Activated T-cell treated with anti-CD3 and anti-CD28 coated beads for 4 hours (primary cell): Measurements from ENCODE around the gene CAPN5.

ENCODE experiments used
- DNase-seq: peaks from one replicate; pipeline ENCODE4 v3.0.0-alpha.2; 2020

The CAPN5 gene

GRCh38 chr11:77102246-77103210 lies 35.8 kb downstream of the CAPN5 start, which contains the start of gene OMP:
Gene OMP, plus strand, starts transcription at chr11:77102840. Its CDS starts 0 bp downstream, at chr11:77102840.
- DNase-seq, result no peak

- no peak for DNase-seq
These were observed 36.5 kb downstream of the CAPN5 start for GRCh38 chr11:77103319-77103718.

GRCh38 chr11:77104727-77105126 lies 38.0 kb downstream of the CAPN5 start:
- no peak for DNase-seq

GRCh38 chr11:77106321-77106720 lies 39.5 kb downstream of the CAPN5 start:
- no peak for DNase-seq

GRCh38 chr11:77106759-77107158 lies 40.0 kb downstream of the CAPN5 start:
- no peak for DNase-seq

- no peak for DNase-seq
These were observed 41.2 kb downstream of the CAPN5 start for GRCh38 chr11:77107950-77108349.

- DNase-seq, result no peak
These were observed 41.7 kb downstream of the CAPN5 start for GRCh38 chr11:77108436-77108835.

GRCh38 chr11:77109236-77110019 lies 42.7 kb downstream of the CAPN5 start:
- DNase-seq, result no peak

GRCh38 chr11:77110836-77111235 lies 44.1 kb downstream of the CAPN5 start:
- DNase-seq, result no peak

GRCh38 chr11:77111277-77111676 lies 44.5 kb downstream of the CAPN5 start:
- no peak for DNase-seq

GRCh38 chr11:77111946-77112345 lies 45.2 kb downstream of the CAPN5 start:
- DNase-seq, result no peak

- DNase-seq, result no peak
These were observed 46.0 kb downstream of the CAPN5 start for GRCh38 chr11:77112641-77113381.

GRCh38 chr11:77113382-77114088 lies 46.8 kb downstream of the CAPN5 start:
- no peak for DNase-seq

- no peak for DNase-seq
These were observed 47.3 kb downstream of the CAPN5 start for GRCh38 chr11:77114089-77114463.

- DNase-seq, result no peak
These were observed 48.4 kb downstream of the CAPN5 start for GRCh38 chr11:77115181-77115611.

- DNase-seq, result no peak
These were observed 49.2 kb downstream of the CAPN5 start for GRCh38 chr11:77115956-77116355.

GRCh38 chr11:77117492-77117891 lies 50.7 kb downstream of the CAPN5 start:
- no peak for DNase-seq

GRCh38 chr11:77118086-77118485 lies 51.3 kb downstream of the CAPN5 start:
- no peak for DNase-seq

- DNase-seq, result no peak
These were observed 52.2 kb downstream of the CAPN5 start for GRCh38 chr11:77118971-77119370.

GRCh38 chr11:77119531-77119936 lies 52.8 kb downstream of the CAPN5 start:
- no peak for DNase-seq

GRCh38 chr11:77120571-77120970 lies 53.8 kb downstream of the CAPN5 start:
- no peak for DNase-seq

- DNase-seq, result no peak
These were observed 54.4 kb downstream of the CAPN5 start for GRCh38 chr11:77121096-77121640.
